G401 (cell line): Measurements from ENCODE around the gene PIK3IP1. TPM values are rescaled to one million over a fixed set of nuclear protein-coding genes. Genes with fewer than 3 reads are reported as not detected.
"Not testable (repeated sequence)": the region's sequence is repeated elsewhere in the genome, so short reads cannot be mapped to it uniquely, and the experiment has no call there.

Experiments
- DNase-seq: peaks from one replicate; pipeline ENCODE4 v3.0.0-alpha.2; 2015; ENCODE audit warnings: low spot score
- in situ Hi-C: cut with HindIII; loops from 2 replicates; pipeline ENCODE4 v1.10.0; 2016; ENCODE audit warnings: low sequenced_read_pairs, mixed read lengths
- total RNA-seq: library from RNA; depleted of rRNA; stranded (reverse); fragments of >200 nt; shearing (Covaris generic); gene quantifications from 2 replicates; pipeline ENCODE4 v1.2.3, GENCODE V29; 2014

PIK3IP1 gene
- total RNA-seq, 1 experiment from 2014 or later: 9.3 TPM

DNA sequence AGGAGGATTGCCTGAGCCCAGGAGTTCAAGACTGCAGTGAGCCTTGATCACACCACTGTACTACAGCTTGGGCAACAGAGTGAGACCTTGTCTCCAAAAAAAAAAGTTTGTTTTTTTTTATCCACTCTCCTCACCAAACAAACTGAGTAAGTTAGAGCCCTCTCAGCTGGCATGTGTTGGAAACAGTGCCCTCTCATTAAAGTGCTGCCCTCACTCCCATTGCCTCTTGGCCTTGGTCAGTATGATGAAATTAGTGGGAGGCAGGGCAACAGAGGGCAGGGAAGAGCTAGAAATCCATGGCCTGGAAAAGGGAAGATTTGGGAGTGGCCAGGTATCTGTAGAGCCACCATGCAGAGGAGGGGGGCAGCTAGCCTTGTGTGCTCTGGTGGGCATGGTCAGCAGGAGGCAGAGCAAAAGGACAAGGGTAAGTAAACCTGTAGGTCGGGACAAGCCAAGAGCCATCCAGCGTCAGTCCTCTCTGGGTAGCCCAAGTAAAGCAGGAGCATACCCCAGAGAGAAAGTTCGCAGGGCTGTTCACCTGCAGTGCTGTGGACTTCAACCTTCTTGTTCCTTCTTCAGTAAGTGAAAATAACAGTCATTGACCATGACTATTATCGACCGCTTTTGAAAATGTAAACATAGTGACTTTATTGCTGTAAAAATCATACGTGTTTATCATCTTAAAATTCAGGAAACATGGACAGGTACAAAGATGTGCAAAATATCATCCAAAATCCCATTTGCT, 28.2 kb downstream of the PIK3IP1 start:
- in situ Hi-C loops: no loop called here

GRCh38 chr22:31262312-31263133, 29.8 kb downstream of the PIK3IP1 start:
- in situ Hi-C loops: no loop called here
- DNase-seq: no peak

More for the DNA sequence above, 28.2 kb downstream of the PIK3IP1 start:
- DNase-seq: no peak

DNA sequence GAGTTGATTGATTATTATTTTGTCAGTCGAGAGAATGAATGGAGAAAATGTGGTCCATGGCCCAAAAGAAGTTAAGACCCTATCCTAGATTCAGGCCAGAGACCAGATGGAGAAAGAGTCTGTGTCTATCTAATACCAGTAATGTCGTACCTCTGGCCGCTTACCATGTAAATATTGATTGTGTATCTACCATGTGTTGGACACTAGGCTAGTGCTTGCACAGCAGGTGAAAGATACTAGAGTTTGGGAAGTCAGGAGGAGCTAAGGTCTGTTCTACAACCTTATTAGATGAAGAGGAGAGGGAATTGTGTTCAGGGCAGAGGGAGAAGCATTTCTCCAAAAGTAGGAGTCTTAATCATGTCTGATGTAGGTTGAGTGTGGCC, 31.8 kb downstream of the PIK3IP1 start:
- in situ Hi-C loops: no loop called here
- DNase-seq: no peak

DNA sequence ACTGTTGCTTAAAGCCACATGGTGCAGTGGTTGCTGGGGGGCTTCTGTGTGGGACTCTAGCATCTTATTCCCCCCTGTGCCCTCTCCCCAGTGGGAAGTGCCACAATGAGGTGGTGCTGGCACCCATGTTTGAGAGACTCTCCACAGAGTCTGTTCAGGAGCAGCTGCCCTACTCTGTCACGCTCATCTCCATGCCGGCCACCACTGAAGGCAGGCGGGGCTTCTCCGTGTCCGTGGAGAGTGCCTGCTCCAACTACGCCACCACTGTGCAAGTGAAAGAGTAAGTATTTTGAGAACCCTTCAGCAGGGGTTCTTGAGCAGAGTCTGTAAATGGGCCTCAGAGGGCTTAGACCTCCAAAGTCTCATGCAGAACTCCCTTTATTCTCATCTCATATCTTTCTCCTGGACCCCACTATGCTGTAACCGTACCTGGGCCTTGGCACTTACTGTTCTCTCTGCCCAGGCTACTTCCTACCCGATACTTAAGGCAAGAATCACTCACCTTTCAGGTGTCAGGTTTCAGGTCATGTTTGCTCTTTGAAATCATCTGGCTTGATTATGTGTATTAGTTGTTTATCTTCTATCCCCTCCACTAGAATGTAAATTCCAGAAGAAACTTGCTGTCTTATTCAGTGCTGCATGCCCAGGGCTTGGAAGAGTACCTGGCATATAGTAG, 32.4 kb downstream of the PIK3IP1 start:
- in situ Hi-C loops: no loop called here
- no peak for DNase-seq

DNA sequence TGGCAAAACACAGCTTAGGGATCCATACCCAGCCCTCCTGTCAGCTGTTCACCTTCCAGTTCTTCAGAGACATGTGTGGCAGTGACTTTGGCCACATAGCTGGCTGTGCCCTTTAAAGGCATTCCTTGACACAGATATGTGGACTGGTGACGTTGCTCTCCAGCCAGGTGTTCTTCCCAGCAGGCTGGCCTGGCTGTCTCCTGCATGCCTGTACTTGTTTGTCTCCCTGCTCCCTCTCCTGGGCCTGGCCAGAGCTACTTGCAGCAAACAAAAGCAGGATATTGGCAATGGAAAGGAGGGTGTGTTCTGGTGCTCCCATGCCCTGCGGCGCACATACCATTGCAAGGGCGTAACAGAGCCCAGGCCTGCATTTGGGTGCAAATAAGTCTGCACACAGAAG, 38.3 kb downstream of the PIK3IP1 start:
- in situ Hi-C loops: no loop called here
- DNase-seq: no peak

DNA sequence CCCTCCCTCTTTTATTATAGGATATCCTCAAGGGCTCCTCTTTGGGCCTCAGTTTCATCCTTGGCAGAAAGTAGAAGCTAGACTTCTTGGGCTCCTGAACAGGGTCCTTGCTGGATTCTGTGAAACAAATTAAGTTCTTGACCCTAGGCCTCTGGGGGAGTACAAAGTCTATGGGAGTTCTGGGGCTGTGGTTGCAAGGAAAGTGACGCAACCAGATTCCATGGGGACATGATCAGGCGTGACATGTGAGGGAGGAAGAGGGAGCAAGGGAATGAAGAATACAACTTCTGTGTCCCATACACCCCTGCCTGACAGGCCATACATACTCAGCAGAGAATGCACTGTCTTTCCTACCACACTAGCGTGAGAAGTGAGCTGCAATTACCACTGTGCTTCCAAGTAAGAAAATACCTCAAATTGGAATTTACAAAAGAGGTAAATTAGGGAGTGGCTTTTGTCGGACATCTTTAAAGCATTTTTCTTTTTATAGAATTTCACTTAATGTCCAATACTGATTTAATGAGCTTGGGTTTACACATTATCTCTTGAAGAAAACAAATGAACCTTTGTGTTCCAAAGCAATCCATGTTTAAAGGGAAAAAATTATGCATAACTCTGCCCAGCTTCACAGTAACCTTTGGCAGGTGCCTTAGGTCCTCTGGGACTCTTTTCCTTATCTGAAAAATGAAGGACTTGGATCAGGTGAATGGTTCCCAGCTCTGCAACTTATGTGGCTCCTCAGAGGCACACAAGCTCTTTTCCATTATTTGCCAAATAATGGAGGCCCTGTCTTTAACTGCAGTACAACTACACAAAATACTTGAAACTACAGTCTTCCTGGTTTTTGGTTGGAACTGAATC, 41.3 kb downstream of the PIK3IP1 start:
- DNase-seq: no peak
- in situ Hi-C loops: no loop called here

GRCh38 chr22:31248965-31249958, 43.0 kb downstream of the PIK3IP1 start:
- no peak for DNase-seq
- in situ Hi-C loops: no loop called here

- in situ Hi-C loops: no loop called here
- DNase-seq: peak; percentile 92
These were observed 44.0 kb downstream of the PIK3IP1 start for GRCh38 chr22:31248138-31248745.

GRCh38 chr22:31247726-31248125, 44.6 kb downstream of the PIK3IP1 start:
- DNase-seq: peak; percentile 98

DNA sequence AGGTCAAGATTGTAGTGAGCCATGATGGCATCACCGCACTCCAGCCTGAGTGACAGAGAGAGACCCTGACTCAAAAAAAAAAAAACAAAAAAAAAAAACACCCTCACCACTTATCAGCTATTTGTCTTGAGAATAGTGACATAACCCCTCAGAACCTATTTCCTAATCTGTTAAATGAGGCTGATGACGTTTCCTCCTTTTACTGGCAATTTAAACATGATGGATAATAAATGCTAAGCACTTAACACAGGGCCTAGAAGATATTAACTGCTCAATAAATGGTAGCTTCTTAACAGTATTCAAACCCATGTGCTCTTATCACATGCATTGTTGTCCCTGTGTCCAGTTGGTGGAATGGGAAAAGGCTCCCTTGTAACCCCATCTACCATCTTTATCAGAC, 45.6 kb downstream of the PIK3IP1 start:
- DNase-seq: no peak
- in situ Hi-C loops: no loop called here

More at GRCh38 chr22:31247726-31248125, 44.6 kb downstream of the PIK3IP1 start:
- in situ Hi-C loops: no loop called here

GRCh38 chr22:31245998-31246397, 46.3 kb downstream of the PIK3IP1 start:
- in situ Hi-C loops, DNase-seq: not testable (repeated sequence)

DNA sequence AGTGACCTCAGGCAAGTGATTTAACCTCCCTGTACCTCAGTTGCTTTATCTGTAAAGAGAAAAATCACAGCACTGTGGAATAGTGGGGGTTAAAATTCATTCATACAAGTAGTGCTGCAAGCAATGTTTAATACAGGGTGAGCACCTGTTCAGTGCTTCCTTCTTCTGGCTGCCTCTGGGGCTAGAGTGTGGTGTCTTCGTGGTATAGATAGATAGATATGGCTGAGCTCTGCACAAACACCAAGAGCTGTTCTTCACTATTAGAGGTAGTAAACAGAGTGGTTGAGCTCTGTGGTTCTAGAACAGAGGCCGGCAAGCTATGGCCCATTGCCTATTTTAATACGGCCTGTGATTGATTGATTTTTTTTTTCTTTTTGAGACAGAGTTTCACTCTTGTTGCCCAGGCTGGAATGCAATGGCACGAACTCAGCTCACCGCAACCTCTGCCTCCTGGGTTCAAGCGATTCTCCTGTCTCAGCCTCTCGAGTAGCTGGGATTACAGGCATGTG, 47.3 kb downstream of the PIK3IP1 start:
- in situ Hi-C loops: no loop called here
- no peak for DNase-seq

DNA sequence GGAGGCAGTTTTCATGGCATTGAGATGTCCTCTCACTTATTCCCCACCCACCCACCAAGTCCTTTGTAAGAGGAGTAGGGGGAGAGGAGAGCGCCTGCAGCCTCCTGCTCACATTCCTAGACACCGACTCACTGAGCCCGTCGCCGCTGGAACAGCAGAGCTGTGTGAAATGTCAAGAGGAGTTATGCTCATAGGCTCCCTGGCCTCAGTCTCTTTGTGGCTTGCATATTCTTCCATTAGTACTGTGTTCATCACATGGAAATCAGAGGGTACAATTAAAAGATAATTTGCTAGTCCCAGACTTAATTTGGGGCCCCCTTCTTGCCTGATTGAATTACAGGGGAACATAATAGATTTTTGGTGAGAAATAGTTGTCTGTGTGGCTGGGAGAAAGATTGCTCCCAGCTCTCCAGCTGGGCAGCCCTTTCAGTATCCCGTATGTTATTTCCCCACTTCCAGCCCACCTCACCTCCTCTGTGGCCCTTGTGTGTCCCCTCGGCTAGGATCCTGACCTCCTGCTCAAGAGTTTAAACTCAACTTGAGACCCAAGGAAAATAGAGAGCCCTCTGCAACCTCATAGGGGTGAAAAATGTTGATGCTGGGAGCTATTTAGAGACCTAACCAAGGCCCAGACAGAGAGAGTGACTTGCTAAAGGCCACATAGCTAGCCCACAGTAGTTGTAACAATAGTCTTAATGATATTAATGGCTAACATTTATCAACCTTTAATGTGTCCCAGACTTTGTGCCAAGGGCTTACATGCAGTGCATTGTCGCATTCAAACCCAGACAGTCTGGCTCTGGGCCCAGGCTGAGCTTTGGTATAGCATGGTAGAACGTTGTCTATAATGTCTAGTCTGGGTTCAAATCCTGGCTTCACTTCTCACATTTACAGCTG, 48.0 kb downstream of the PIK3IP1 start:
- in situ Hi-C loops: no loop called here
- peak; percentile 48 for DNase-seq

DNA sequence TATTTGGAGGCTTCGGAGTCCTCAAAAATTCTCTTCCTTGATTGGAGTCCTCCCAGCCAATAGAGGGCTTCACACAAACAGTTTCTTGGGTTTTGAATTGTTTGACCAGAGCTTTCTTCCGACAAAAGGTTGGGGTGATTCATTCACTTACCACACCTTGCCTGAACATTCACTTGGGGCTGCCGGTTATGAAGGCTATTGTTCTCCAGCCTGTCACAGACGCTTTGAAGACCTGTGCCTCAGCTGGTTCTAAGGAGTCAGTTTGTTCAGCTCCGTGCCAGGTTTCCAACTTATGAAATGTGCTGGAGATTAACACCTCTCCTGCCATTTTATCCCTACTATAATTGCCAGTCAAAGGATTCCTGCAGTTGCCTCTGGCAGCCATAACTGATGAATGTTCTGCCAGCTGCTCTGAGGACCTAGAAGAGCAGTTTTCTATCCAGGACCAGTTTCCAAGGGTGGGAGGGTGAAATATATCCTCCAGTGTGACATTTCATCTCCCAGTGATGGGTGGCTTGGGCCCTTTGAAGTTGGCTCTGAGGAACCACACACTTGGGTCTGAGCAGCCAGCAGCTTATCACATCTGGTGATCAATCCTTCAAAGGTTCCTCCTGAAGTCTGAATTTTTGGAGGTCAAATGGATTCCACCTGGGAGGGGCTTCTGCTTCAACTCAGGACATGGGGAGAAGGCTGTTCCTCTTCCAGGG, 48.8 kb downstream of the PIK3IP1 start:
- in situ Hi-C loops: no loop called here
- no peak for DNase-seq

- in situ Hi-C loops: no loop called here
- DNase-seq: no peak
These were observed 50.4 kb downstream of the PIK3IP1 start for GRCh38 chr22:31241936-31242335.

DNA sequence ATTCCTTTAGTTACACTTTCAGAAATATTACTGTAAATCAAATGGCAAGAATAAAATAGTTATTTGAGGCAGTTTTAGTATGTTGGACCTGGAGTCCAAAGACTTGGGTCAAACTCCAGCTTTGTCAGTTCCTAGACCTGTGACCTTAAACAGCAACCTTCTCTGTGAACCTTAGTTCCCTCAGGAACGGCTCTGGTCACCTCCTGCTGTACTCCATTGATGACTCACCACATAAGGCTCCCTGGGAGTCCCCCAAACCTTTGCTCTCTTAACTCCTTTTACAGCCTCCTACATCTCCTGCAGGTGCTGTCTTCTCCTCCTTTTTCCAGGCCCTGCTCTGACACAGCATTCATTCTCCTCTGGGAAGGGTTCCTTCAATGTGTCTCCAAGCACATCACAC, 51.1 kb downstream of the PIK3IP1 start:
- no peak for DNase-seq
- in situ Hi-C loops: no loop called here
